ENCODE results near the gene SLC41A3. TPM values are rescaled to one million over a fixed set of nuclear protein-coding genes. Genes with fewer than 3 reads are reported as not detected.

The SLC41A3 gene
- total RNA-seq, 1 donor from 2014 or later: 31.6 TPM

DNA sequence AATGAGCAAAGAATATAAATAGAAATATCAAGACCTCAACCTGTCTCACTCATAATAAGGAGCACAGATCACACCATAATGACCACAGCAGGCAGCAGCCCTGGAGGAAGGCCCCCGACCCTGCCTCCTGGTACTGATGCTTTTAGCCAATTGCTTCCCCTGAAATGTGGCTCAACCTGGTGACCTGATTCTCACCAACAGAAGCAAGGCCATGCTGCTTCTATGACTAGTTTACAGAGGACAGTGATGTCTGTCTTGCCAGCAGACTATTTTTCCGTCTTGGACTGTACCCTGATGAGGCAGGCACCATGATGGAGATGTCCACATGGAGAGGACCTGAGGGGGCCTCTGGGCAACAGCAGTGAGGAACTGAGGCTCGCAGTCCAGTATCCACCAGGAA, 18.0 kb downstream of the SLC41A3 start:
- Histone ChIP-seq H3K36me3 (ENCODE audit: insufficient read depth, low read length) (no peaks in the 10 kb centered on the region), H3K9ac (ENCODE audit: low read length) (no peak overlapping the region), H3K4me3 (ENCODE audit: insufficient read depth, low read depth, low read length) (no peak overlapping the region), H3K4me1 (ENCODE audit: insufficient read depth, low read length) (no peaks in the 10 kb centered on the region), H3K9me3 (ENCODE audit: insufficient read depth, low read depth, low read length) (no peaks in the 10 kb centered on the region), H3K79me2 (ENCODE audit: insufficient read depth, low read length) (no peaks in the 10 kb centered on the region), H3K27ac (ENCODE audit: low read depth, low read length) (no peak overlapping the region), H3K4me2 (ENCODE audit: low read length) (no peak overlapping the region), H2AFZ (ENCODE audit: low read depth, low read length) (no peak overlapping the region), H4K20me1 (ENCODE audit: insufficient read depth, low read length) (peaks cover 3% of the 10 kb centered on the region), H3K27me3 (ENCODE audit: insufficient read depth, low read length) (no peaks in the 10 kb centered on the region)
- DNase-seq (ENCODE audit: low read depth): no peak
- Mint-ChIP-seq H3K36me3 (ENCODE audit: low read depth, unreplicated experiment) (peaks cover 7% of the 10 kb centered on the region), H3K4me1 (ENCODE audit: low read depth, unreplicated experiment) (peaks cover 3% of the 10 kb centered on the region), H3K27ac (ENCODE audit: unreplicated experiment) (no peak overlapping the region), H3K4me3 (ENCODE audit: unreplicated experiment) (no peak overlapping the region), H3K27me3 (ENCODE audit: low read depth, unreplicated experiment) (no peaks in the 10 kb centered on the region), H3K9me3 (ENCODE audit: unreplicated experiment) (no peaks in the 10 kb centered on the region)
- TF ChIP-seq EZH2 (IDR thresholded peaks at IDR 0.05; ENCODE audit: insufficient read depth, low read length): no peak
- TF ChIP-seq, protein P1, sequence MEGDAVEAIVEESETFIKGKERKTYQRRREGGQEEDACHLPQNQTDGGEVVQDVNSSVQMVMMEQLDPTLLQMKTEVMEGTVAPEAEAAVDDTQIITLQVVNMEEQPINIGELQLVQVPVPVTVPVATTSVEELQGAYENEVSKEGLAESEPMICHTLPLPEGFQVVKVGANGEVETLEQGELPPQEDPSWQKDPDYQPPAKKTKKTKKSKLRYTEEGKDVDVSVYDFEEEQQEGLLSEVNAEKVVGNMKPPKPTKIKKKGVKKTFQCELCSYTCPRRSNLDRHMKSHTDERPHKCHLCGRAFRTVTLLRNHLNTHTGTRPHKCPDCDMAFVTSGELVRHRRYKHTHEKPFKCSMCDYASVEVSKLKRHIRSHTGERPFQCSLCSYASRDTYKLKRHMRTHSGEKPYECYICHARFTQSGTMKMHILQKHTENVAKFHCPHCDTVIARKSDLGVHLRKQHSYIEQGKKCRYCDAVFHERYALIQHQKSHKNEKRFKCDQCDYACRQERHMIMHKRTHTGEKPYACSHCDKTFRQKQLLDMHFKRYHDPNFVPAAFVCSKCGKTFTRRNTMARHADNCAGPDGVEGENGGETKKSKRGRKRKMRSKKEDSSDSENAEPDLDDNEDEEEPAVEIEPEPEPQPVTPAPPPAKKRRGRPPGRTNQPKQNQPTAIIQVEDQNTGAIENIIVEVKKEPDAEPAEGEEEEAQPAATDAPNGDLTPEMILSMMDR (IDR thresholded peaks at IDR 0.05; ENCODE audit: insufficient read depth, low read depth, low read length): no peak
- no peak for FAIRE-seq

GRCh38 chr3:126064627-126065258, 19.2 kb downstream of the SLC41A3 start:
- no peak overlapping the region for H3K27ac Mint-ChIP-seq (ENCODE audit: unreplicated experiment)
- FAIRE-seq: no peak

More at GRCh38 chr3:126064627-126065258, 19.2 kb downstream of the SLC41A3 start:
- H3K4me1 Mint-ChIP-seq (ENCODE audit: low read depth, unreplicated experiment): peaks cover 3% of the 10 kb centered on the region
- H3K9ac ChIP-seq (ENCODE audit: low read length): no peak overlapping the region
- no peak overlapping the region for H3K4me3 Mint-ChIP-seq (ENCODE audit: unreplicated experiment)
- no peaks in the 10 kb centered on the region for H3K27me3 Mint-ChIP-seq (ENCODE audit: low read depth, unreplicated experiment)
- H4K20me1 ChIP-seq (ENCODE audit: insufficient read depth, low read length): peaks cover 3% of the 10 kb centered on the region
- TF ChIP-seq EZH2 (IDR thresholded peaks at IDR 0.05; ENCODE audit: insufficient read depth, low read length): no peak
- TF ChIP-seq, protein P1 (IDR thresholded peaks at IDR 0.05; ENCODE audit: insufficient read depth, low read depth, low read length): no peak
- no peak overlapping the region for H2AFZ ChIP-seq (ENCODE audit: low read depth, low read length)
- no peaks in the 10 kb centered on the region for H3K9me3 Mint-ChIP-seq (ENCODE audit: unreplicated experiment)
- H3K4me3 ChIP-seq (ENCODE audit: insufficient read depth, low read depth, low read length): no peak overlapping the region
- no peaks in the 10 kb centered on the region for H3K27me3 ChIP-seq (ENCODE audit: insufficient read depth, low read length)
- no peaks in the 10 kb centered on the region for H3K9me3 ChIP-seq (ENCODE audit: insufficient read depth, low read depth, low read length)
- no peak overlapping the region for H3K27ac ChIP-seq (ENCODE audit: low read depth, low read length)
- H3K4me1 ChIP-seq (ENCODE audit: insufficient read depth, low read length): no peaks in the 10 kb centered on the region
- H3K36me3 Mint-ChIP-seq (ENCODE audit: low read depth, unreplicated experiment): peaks cover 7% of the 10 kb centered on the region
- DNase-seq (ENCODE audit: low read depth): no peak
- H3K79me2 ChIP-seq (ENCODE audit: insufficient read depth, low read length): no peaks in the 10 kb centered on the region
- no peak overlapping the region for H3K4me2 ChIP-seq (ENCODE audit: low read length)
- no peaks in the 10 kb centered on the region for H3K36me3 ChIP-seq (ENCODE audit: insufficient read depth, low read length)
